MM.1S (cell line): ENCODE measurements around the gene SMARCD3.

Source experiments
- EZH2 ChIP-seq: fragments of 300-600 bp; sonication (generic); optimal IDR thresholded peaks from 2 replicates; pipeline ENCODE3; 2017; ENCODE audit warnings: low read depth, mild to moderate bottlenecking, antibody characterized with exemption, low read length, mixed read lengths
- TF ChIP-seq, protein P1 (sequence below): fragments of 300-600 bp; sonication (generic); IDR thresholded peaks from 2 replicates; pipeline ENCODE4 v1.5.1; 2016; ENCODE audit warnings: antibody characterized with exemption, low read length, mixed read lengths

DNA sequence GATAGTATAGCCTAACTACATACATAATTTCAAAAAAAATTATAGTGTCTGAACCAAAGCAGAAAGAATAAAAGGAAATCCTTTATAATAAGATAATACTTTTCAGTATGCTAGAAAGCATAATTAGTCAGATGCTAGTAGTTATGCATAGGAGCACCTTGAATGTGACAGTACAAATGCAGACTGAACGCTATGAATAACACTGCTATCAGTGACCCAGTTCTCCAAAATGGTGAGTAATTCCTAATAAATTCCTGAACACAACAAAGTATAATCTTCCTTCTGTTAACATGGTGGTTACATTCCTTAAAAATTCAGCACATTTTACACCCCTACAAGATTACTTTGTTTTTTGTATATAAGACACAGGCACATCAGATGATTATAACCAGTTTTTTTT, 17.4 kb downstream of the SMARCD3 start:
- no peak for TF ChIP-seq EZH2
- TF ChIP-seq, protein P1, sequence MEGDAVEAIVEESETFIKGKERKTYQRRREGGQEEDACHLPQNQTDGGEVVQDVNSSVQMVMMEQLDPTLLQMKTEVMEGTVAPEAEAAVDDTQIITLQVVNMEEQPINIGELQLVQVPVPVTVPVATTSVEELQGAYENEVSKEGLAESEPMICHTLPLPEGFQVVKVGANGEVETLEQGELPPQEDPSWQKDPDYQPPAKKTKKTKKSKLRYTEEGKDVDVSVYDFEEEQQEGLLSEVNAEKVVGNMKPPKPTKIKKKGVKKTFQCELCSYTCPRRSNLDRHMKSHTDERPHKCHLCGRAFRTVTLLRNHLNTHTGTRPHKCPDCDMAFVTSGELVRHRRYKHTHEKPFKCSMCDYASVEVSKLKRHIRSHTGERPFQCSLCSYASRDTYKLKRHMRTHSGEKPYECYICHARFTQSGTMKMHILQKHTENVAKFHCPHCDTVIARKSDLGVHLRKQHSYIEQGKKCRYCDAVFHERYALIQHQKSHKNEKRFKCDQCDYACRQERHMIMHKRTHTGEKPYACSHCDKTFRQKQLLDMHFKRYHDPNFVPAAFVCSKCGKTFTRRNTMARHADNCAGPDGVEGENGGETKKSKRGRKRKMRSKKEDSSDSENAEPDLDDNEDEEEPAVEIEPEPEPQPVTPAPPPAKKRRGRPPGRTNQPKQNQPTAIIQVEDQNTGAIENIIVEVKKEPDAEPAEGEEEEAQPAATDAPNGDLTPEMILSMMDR, result no peak
